Endothelial cell (in vitro differentiated cells): Measurements from ENCODE around the gene PROP1. TPM values are rescaled to one million over a fixed set of nuclear protein-coding genes. Genes with fewer than 3 reads are reported as not detected.

Experiments
- DNase-seq: peaks from one replicate; pipeline ENCODE4 v3.0.0; 2021; ENCODE audit warnings: low spot score
- H3K27ac Mint-ChIP-seq: one replicate; pipeline ENCODE4 v1.8.0; 2021; ENCODE audit warnings: mixed read lengths, inconsistent platforms; ENCODE audit not compliant: unreplicated experiment
- H3K27me3 Mint-ChIP-seq: one replicate; pipeline ENCODE4 v1.8.0; 2021; ENCODE audit warnings: mild to moderate bottlenecking, moderate library complexity, mixed read lengths, inconsistent platforms; ENCODE audit not compliant: unreplicated experiment
- H3K36me3 Mint-ChIP-seq: one replicate; pipeline ENCODE4 v1.8.0; 2021; ENCODE audit warnings: mild to moderate bottlenecking, low read depth, mixed read lengths, inconsistent platforms; ENCODE audit not compliant: unreplicated experiment
- H3K4me1 Mint-ChIP-seq: one replicate; pipeline ENCODE4 v1.8.0; 2021; ENCODE audit warnings: mild to moderate bottlenecking, mixed read lengths, inconsistent platforms; ENCODE audit not compliant: unreplicated experiment
- H3K4me3 Mint-ChIP-seq: one replicate; pipeline ENCODE4 v1.8.0; 2021; ENCODE audit warnings: mild to moderate bottlenecking, mixed read lengths, inconsistent platforms; ENCODE audit not compliant: unreplicated experiment
- H3K9me3 Mint-ChIP-seq: one replicate; pipeline ENCODE4 v1.8.0; 2021; ENCODE audit warnings: mixed read lengths, inconsistent platforms; ENCODE audit not compliant: unreplicated experiment
- CTCF ChIP-seq: fragments of 200-600 bp; sonication (generic); IDR thresholded peaks from one replicate; pipeline ENCODE4 v1.5.0; 2021; ENCODE audit warnings: antibody characterized with exemption; ENCODE audit not compliant: unreplicated experiment
- total RNA-seq: library from RNA; stranded (reverse); fragmentation: NEBNext Ultra II Directional; extraction: Animal tissue kit (Norgen Biotek cat#: 25700); gene quantifications from one replicate; pipeline ENCODE4 v1.2.1, GENCODE V29; 2021; ENCODE audit not compliant: unreplicated experiment

PROP1 gene
- total RNA-seq, 1 donor from 2014 or later: not detected

GRCh38 chr5:177992466-177992865 lies 3.6 kb downstream of the PROP1 start:
- no peak for TF ChIP-seq CTCF
- no peaks in the 10 kb centered on the region for H3K4me1 Mint-ChIP-seq
- no peak overlapping the region for H3K4me3 Mint-ChIP-seq
- DNase-seq: no peak
- H3K36me3 Mint-ChIP-seq: peaks cover 4% of the 10 kb centered on the region
- H3K27ac Mint-ChIP-seq: no peak overlapping the region
- peaks cover 2% of the 10 kb centered on the region for H3K27me3 Mint-ChIP-seq
- no peaks in the 10 kb centered on the region for H3K9me3 Mint-ChIP-seq

- Mint-ChIP-seq H3K36me3 (peaks cover 4% of the 10 kb centered on the region), H3K4me3 (no peak overlapping the region), H3K27ac (no peak overlapping the region), H3K27me3 (peaks cover 10% of the 10 kb centered on the region), H3K4me1 (peaks cover 4% of the 10 kb centered on the region), H3K9me3 (no peaks in the 10 kb centered on the region)
- no peak for DNase-seq
- TF ChIP-seq CTCF: no peak
Measured at GRCh38 chr5:177988989-177989625, 6.9 kb downstream of the PROP1 start.

GRCh38 chr5:177987326-177987725 lies 8.7 kb downstream of the PROP1 start:
- Mint-ChIP-seq H3K4me3 (no peak overlapping the region), H3K4me1 (peaks cover 6% of the 10 kb centered on the region), H3K27ac (no peak overlapping the region), H3K27me3 (peaks cover 10% of the 10 kb centered on the region), H3K9me3 (no peaks in the 10 kb centered on the region), H3K36me3 (peaks cover 4% of the 10 kb centered on the region)
- TF ChIP-seq CTCF: no peak
- no peak for DNase-seq

GRCh38 chr5:177985430-177986040 lies 10.5 kb downstream of the PROP1 start:
- no peak for TF ChIP-seq CTCF
- H3K36me3 Mint-ChIP-seq: peaks cover 4% of the 10 kb centered on the region
- H3K4me1 Mint-ChIP-seq: peaks cover 9% of the 10 kb centered on the region
- H3K4me3 Mint-ChIP-seq: no peak overlapping the region
- peaks cover 21% of the 10 kb centered on the region for H3K27me3 Mint-ChIP-seq
- no peak for DNase-seq
- H3K9me3 Mint-ChIP-seq: no peaks in the 10 kb centered on the region
- no peak overlapping the region for H3K27ac Mint-ChIP-seq

- Mint-ChIP-seq H3K4me1 (peaks cover 9% of the 10 kb centered on the region), H3K9me3 (no peaks in the 10 kb centered on the region), H3K4me3 (peak overlapping the region; percentile 77), H3K27ac (no peak overlapping the region), H3K27me3 (peaks cover 23% of the 10 kb centered on the region), H3K36me3 (peaks cover 4% of the 10 kb centered on the region)
- no peak for TF ChIP-seq CTCF
- DNase-seq: no peak
Measured at GRCh38 chr5:177984584-177985206, 11.3 kb downstream of the PROP1 start.
